Muscle layer of colon (tissue), 2 donors: ENCODE results near the gene PML.
A peak's percentile ranks its signal among the peaks of the same experiment; 100 is the strongest.
"Not testable (repeated sequence)": the region's sequence is repeated elsewhere in the genome, so short reads cannot be mapped to it uniquely, and the experiment has no call there.

Source experiments
- H3K27ac ChIP-seq: one replicate; pipeline ENCODE4 v1.7.0; 2013; ENCODE audit warnings: low read depth, mild to moderate bottlenecking, low read length, moderate library complexity
- H3K27me3 ChIP-seq, 2 donors: one replicate each; pipeline ENCODE4 v1.7.0; 2013; ENCODE audit warnings: low read length in 2 of 2, mild to moderate bottlenecking in 2 of 2; ENCODE audit not compliant: insufficient read depth in 2 of 2, control insufficient read depth in 1 of 2
- H3K36me3 ChIP-seq: one replicate; pipeline ENCODE4 v1.7.0; 2013; ENCODE audit warnings: mild to moderate bottlenecking, low read length; ENCODE audit not compliant: insufficient read depth
- H3K4me1 ChIP-seq: one replicate; pipeline ENCODE4 v1.7.0; 2013; ENCODE audit warnings: mild to moderate bottlenecking, low read length; ENCODE audit not compliant: insufficient read depth
- H3K4me3 ChIP-seq, 2 donors: one replicate each; pipeline ENCODE4 v1.7.0; 2013; ENCODE audit warnings: low read length in 2 of 2, low read depth in 1 of 2, mild to moderate bottlenecking in 1 of 2, moderate library complexity in 1 of 2
- H3K9ac ChIP-seq: one replicate; pipeline ENCODE4 v1.7.0; 2013; ENCODE audit warnings: low read length
- H3K9me3 ChIP-seq: one replicate; pipeline ENCODE4 v1.7.0; 2013; ENCODE audit warnings: mild to moderate bottlenecking, low read length
- donor health status: abdominal sarcoma.
- donor health status: Adenocarcinoma of cecum.

Gene PML

GRCh38 chr15:73960472-73961070 lies 33.9 kb upstream of the PML start:
- H3K9me3 ChIP-seq, result not testable (repeated sequence)

GRCh38 chr15:73962433-73962832 lies 32.1 kb upstream of the PML start:
- Histone ChIP-seq H3K27me3 (peaks cover 0 to under 1% of the 10 kb centered on the region in 2 donors), H3K36me3 (no peaks in the 10 kb centered on the region), H3K9me3 (no peaks in the 10 kb centered on the region), H3K4me3 (no peak overlapping the region), H3K9ac (no peak overlapping the region), H3K27ac (no peak overlapping the region), H3K4me1 (no peaks in the 10 kb centered on the region)

More at GRCh38 chr15:73960472-73961070, 33.9 kb upstream of the PML start:
- not testable (repeated sequence) for H3K27ac ChIP-seq, H3K36me3 ChIP-seq, H3K4me1 ChIP-seq, H3K9ac ChIP-seq, H3K4me3 ChIP-seq, H3K27me3 ChIP-seq

GRCh38 chr15:73964736-73965093 lies 29.8 kb upstream of the PML start:
- no peaks in the 10 kb centered on the region for H3K27me3 ChIP-seq
- H3K27ac ChIP-seq, result no peak overlapping the region
- H3K36me3 ChIP-seq, result no peaks in the 10 kb centered on the region
- no peaks in the 10 kb centered on the region for H3K4me1 ChIP-seq
- no peaks in the 10 kb centered on the region for H3K9me3 ChIP-seq
- H3K4me3 ChIP-seq, result no peak overlapping the region
- no peak overlapping the region for H3K9ac ChIP-seq

GRCh38 chr15:73965094-73965757 lies 29.3 kb upstream of the PML start:
- H3K4me3 ChIP-seq, result no peak overlapping the region
- H3K4me1 ChIP-seq, result no peaks in the 10 kb centered on the region
- H3K9ac ChIP-seq, result no peak overlapping the region
- no peaks in the 10 kb centered on the region for H3K27me3 ChIP-seq
- no peaks in the 10 kb centered on the region for H3K9me3 ChIP-seq
- H3K27ac ChIP-seq, result no peak overlapping the region
- no peaks in the 10 kb centered on the region for H3K36me3 ChIP-seq

GRCh38 chr15:73965758-73966113 lies 28.8 kb upstream of the PML start:
- H3K27me3 ChIP-seq, result no peaks in the 10 kb centered on the region
- H3K9ac ChIP-seq, result no peak overlapping the region
- H3K9me3 ChIP-seq, result no peaks in the 10 kb centered on the region
- no peaks in the 10 kb centered on the region for H3K36me3 ChIP-seq
- H3K4me3 ChIP-seq, result no peak overlapping the region
- no peaks in the 10 kb centered on the region for H3K4me1 ChIP-seq
- H3K27ac ChIP-seq, result no peak overlapping the region

GRCh38 chr15:73968461-73968860 lies 26.1 kb upstream of the PML start:
- H3K4me3 ChIP-seq, result no peak overlapping the region
- peaks cover 3% of the 10 kb centered on the region for H3K4me1 ChIP-seq
- no peaks in the 10 kb centered on the region for H3K9me3 ChIP-seq
- no peak overlapping the region for H3K9ac ChIP-seq
- H3K27ac ChIP-seq, result no peak overlapping the region
- no peaks in the 10 kb centered on the region for H3K27me3 ChIP-seq
- H3K36me3 ChIP-seq, result no peaks in the 10 kb centered on the region

GRCh38 chr15:73969151-73969759 lies 25.3 kb upstream of the PML start:
- H3K36me3 ChIP-seq, result no peaks in the 10 kb centered on the region
- H3K4me3 ChIP-seq, result no peak overlapping the region
- H3K9me3 ChIP-seq, result no peaks in the 10 kb centered on the region
- H3K4me1 ChIP-seq, result peaks cover 3% of the 10 kb centered on the region
- H3K9ac ChIP-seq, result no peak overlapping the region
- H3K27me3 ChIP-seq, result no peaks in the 10 kb centered on the region
- no peak overlapping the region for H3K27ac ChIP-seq

GRCh38 chr15:73972984-73973682 lies 21.4 kb upstream of the PML start:
- Histone ChIP-seq H3K4me1 (peaks cover 3% of the 10 kb centered on the region), H3K9me3 (no peaks in the 10 kb centered on the region), H3K27me3 (no peaks in the 10 kb centered on the region), H3K9ac (no peak overlapping the region), H3K27ac (no peak overlapping the region), H3K4me3 (peak overlapping the region in 1 of 2 donors; percentile 56), H3K36me3 (no peaks in the 10 kb centered on the region)

- H3K27ac ChIP-seq, H3K4me1 ChIP-seq, H3K9ac ChIP-seq, H3K27me3 ChIP-seq, H3K36me3 ChIP-seq, H3K4me3 ChIP-seq, H3K9me3 ChIP-seq: not testable (repeated sequence)
These were observed 20.8 kb upstream of the PML start for GRCh38 chr15:73973683-73974200.

- not testable (repeated sequence) for H3K4me3 ChIP-seq
These were observed 18.9 kb upstream of the PML start for GRCh38 chr15:73975440-73976125.

GRCh38 chr15:73978896-73979295 lies 15.6 kb upstream of the PML start:
- no peaks in the 10 kb centered on the region for H3K36me3 ChIP-seq
- no peaks in the 10 kb centered on the region for H3K27me3 ChIP-seq
- peaks cover 26% of the 10 kb centered on the region for H3K4me1 ChIP-seq
- no peaks in the 10 kb centered on the region for H3K9me3 ChIP-seq
- no peak overlapping the region for H3K9ac ChIP-seq
- no peak overlapping the region for H3K27ac ChIP-seq
- no peak overlapping the region for H3K4me3 ChIP-seq

More at GRCh38 chr15:73975440-73976125, 18.9 kb upstream of the PML start:
- not testable (repeated sequence) for H3K36me3 ChIP-seq, H3K4me1 ChIP-seq, H3K9me3 ChIP-seq, H3K27ac ChIP-seq, H3K9ac ChIP-seq, H3K27me3 ChIP-seq
